Calu3 (cell line): ENCODE data around the gene PHC2. TPM values are rescaled to one million over a fixed set of nuclear protein-coding genes. Genes with fewer than 3 reads are reported as not detected.

Source experiments
- BruUV-seq: library from RNA; stranded (reverse); fragments of 400-500 nt; replicated peaks from 2 replicates; lab custom pipeline; 2021; lab: Mats Ljungman, UMichigan
- CTCF ChIA-PET: fragments of 300-600 bp; sonication (Branson Sonifier 250); formaldehyde crosslinking; loops from one replicate; lab custom pipeline; 2022; ENCODE audit warnings: antibody characterized with exemption; lab: Charles Lee
- DNase-seq: peaks from one replicate; pipeline ENCODE4 v3.0.0; 2022
- H3K27ac Mint-ChIP-seq: one replicate; pipeline ENCODE4 v1.8.0; 2022; ENCODE audit warnings: mixed read lengths; ENCODE audit not compliant: unreplicated experiment
- H3K27me3 Mint-ChIP-seq: one replicate; pipeline ENCODE4 v1.8.0; 2022; ENCODE audit warnings: mixed read lengths; ENCODE audit not compliant: unreplicated experiment
- H3K36me3 Mint-ChIP-seq: one replicate; pipeline ENCODE4 v1.8.0; 2022; ENCODE audit warnings: mild to moderate bottlenecking, moderate library complexity, mixed read lengths; ENCODE audit not compliant: insufficient read depth, unreplicated experiment
- H3K4me1 Mint-ChIP-seq: one replicate; pipeline ENCODE4 v1.8.0; 2022; ENCODE audit warnings: mild to moderate bottlenecking, low read depth, mixed read lengths; ENCODE audit not compliant: unreplicated experiment
- H3K4me3 Mint-ChIP-seq: one replicate; pipeline ENCODE4 v1.8.0; 2022; ENCODE audit warnings: mild to moderate bottlenecking, low read depth, moderate library complexity, mixed read lengths; ENCODE audit not compliant: unreplicated experiment
- H3K9me3 Mint-ChIP-seq: one replicate; pipeline ENCODE4 v1.8.0; 2022; ENCODE audit warnings: low read depth, mixed read lengths; ENCODE audit not compliant: unreplicated experiment
- intact Hi-C: fragments of 100-400 bp; cut with micrococcal nuclease; formaldehyde crosslinking; loops from one replicate; pipeline ENCODE4 v1.10.0; 2022; ENCODE audit not compliant: unreplicated experiment
- total RNA-seq: library from RNA; stranded (reverse); gene quantifications from 2 replicates; pipeline ENCODE4 v1.2.3, GENCODE V29; 2022
- TF ChIP-seq, protein P1 (sequence below): fragments of 200-600 bp; IDR thresholded peaks from one replicate; pipeline ENCODE4 v1.8.0; 2022; ENCODE audit warnings: antibody characterized with exemption; ENCODE audit not compliant: unreplicated experiment

The PHC2 gene
- total RNA-seq, 1 experiment from 2014 or later: 59.5 TPM

DNA sequence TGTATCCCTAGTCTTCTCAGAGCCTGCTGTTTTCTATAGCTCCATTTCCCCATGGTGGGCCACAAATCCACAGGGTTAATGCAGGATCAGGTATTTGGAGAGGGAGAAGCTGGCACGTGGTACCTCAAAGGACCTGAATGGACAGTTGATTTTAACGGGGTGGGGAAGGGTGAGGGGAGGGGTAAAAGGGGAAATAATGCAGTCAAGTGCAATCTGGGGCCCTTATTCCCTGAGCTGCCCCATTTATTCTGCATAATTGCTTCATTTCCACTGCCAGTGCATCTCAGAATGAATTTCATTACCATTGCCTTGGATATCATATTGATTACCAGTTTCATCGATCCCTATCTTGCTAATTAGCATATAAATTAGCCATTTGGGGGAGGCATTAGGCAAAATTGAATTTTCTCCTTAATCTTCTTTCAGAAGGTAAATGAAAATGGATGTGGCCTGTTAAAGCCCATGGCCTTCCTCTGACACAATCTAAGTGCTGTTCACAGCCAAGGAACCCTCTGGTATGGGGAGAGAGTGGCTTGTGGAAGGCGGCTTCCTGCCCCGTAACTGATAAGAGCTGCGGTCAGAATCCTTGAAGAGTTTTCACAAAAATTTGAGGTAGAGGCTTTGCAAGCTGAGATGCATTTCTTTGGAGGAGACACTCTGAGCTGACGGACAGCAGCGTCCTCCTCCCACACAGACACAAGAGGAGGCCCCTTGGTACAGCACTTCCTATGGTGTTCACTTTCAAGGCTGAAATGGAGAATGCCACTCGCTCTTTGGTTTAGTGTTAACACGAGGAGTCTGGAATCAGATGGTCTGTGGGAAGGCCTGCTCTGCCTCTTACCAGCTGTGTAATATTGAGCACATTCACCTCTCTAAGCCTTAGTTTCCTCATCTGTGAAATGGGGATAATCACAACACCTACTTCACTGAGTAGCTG, 34.4 kb downstream of the PHC2 start:
- Mint-ChIP-seq H3K27me3 (peaks cover 15% of the 10 kb centered on the region), H3K9me3 (no peaks in the 10 kb centered on the region), H3K4me3 (no peak overlapping the region), H3K4me1 (no peaks in the 10 kb centered on the region), H3K36me3 (no peaks in the 10 kb centered on the region), H3K27ac (no peak overlapping the region)
- DNase-seq: no peak
- TF ChIP-seq, protein P1, sequence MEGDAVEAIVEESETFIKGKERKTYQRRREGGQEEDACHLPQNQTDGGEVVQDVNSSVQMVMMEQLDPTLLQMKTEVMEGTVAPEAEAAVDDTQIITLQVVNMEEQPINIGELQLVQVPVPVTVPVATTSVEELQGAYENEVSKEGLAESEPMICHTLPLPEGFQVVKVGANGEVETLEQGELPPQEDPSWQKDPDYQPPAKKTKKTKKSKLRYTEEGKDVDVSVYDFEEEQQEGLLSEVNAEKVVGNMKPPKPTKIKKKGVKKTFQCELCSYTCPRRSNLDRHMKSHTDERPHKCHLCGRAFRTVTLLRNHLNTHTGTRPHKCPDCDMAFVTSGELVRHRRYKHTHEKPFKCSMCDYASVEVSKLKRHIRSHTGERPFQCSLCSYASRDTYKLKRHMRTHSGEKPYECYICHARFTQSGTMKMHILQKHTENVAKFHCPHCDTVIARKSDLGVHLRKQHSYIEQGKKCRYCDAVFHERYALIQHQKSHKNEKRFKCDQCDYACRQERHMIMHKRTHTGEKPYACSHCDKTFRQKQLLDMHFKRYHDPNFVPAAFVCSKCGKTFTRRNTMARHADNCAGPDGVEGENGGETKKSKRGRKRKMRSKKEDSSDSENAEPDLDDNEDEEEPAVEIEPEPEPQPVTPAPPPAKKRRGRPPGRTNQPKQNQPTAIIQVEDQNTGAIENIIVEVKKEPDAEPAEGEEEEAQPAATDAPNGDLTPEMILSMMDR: no peak
- CTCF ChIA-PET: no interaction called here
- intact Hi-C loops: no loop called here
- no TSS peak for BruUV-seq

DNA sequence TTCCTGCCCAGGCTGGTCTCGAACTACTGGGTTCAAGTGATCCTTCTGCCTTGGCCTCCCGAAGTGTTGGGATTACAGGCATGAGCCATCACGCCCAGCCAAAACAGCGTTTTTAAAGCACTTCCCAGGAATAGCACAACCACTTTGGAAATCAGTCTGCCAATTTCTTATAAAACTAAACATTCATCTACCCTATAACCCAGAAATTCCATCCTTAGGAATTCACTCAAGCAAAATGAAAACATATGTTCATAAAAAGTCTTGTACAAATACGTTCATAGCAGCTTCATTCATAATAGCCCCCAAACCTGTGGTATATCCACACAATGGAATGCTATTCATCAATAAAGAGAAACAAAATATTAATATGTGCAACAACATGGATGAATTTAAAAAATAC, 36.1 kb downstream of the PHC2 start:
- Mint-ChIP-seq H3K4me3 (no peak overlapping the region), H3K9me3 (no peaks in the 10 kb centered on the region), H3K27ac (no peak overlapping the region), H3K27me3 (peaks cover 15% of the 10 kb centered on the region), H3K4me1 (no peaks in the 10 kb centered on the region), H3K36me3 (no peaks in the 10 kb centered on the region)
- DNase-seq: no peak
- no TSS peak for BruUV-seq
- TF ChIP-seq, protein P1: no peak
- CTCF ChIA-PET: no interaction called here
- intact Hi-C loops: no loop called here

DNA sequence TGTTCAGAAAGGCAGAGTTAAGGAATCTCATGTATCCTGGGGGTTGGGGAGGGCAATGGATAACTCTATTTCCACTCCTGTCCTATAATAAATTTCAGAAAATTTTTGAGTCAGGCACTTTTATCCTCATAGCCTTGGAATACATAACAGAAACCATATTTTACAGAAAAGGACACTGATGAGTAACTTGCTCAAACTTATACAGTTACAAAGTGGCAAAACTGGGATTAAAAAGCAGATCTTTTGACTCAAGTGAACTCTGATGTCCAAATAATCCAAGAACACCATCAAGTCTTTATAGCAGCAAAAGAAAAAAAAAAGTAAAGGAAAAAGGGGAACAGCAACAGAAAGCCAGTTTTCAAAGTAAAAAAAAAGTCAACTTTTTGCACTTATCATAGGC, 36.9 kb downstream of the PHC2 start:
- intact Hi-C loops: no loop called here

DNA sequence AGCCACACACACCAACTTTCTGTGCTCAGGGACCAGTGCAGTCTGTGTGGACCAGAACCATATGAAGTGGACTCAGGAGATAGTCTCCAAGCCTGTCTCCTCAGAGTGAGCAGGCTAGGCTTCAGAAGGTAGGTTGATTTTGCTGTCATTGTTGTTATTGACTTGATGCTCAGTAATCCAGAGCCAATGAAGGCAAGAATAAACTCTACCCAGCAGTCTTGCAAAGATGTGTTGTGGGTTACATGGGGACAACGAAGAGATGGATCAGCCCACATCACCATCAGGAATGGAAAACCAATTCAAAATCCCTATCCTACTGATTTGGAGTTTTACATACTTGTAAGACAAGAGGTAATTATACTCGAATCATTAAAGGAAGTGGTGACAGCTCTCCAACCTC, 37.4 kb downstream of the PHC2 start:
- Mint-ChIP-seq H3K4me3 (no peak overlapping the region), H3K27me3 (peaks cover 15% of the 10 kb centered on the region), H3K36me3 (peaks cover 4% of the 10 kb centered on the region), H3K27ac (no peak overlapping the region), H3K4me1 (no peaks in the 10 kb centered on the region), H3K9me3 (no peaks in the 10 kb centered on the region)
- TF ChIP-seq, protein P1: no peak
- no peak for DNase-seq
- no TSS peak for BruUV-seq
- intact Hi-C loops: no loop called here
- CTCF ChIA-PET: no interaction called here

More for the DNA sequence above, 36.9 kb downstream of the PHC2 start:
- H3K4me3 Mint-ChIP-seq: no peak overlapping the region
- no peak for DNase-seq
- CTCF ChIA-PET: no interaction called here
- TF ChIP-seq, protein P1: no peak
- no peaks in the 10 kb centered on the region for H3K4me1 Mint-ChIP-seq
- no peaks in the 10 kb centered on the region for H3K9me3 Mint-ChIP-seq
- BruUV-seq: no TSS peak
- H3K27me3 Mint-ChIP-seq: peaks cover 15% of the 10 kb centered on the region
- H3K27ac Mint-ChIP-seq: no peak overlapping the region
- peaks cover 4% of the 10 kb centered on the region for H3K36me3 Mint-ChIP-seq
